K562 (cell line): ENCODE data around the gene CLDN15. TPM values are rescaled to one million over a fixed set of nuclear protein-coding genes. Genes with fewer than 3 reads are reported as not detected.

Experiments used
- ATAC-seq: fragments of 200-7000 bp; cut with Tn5 transposase; 3 replicates; pipeline ENCODE4 v1.9.1; 2020; ENCODE audit warnings: moderate library complexity
- BruUV-seq: library from RNA; stranded (reverse); fragments of 400-500 nt; replicated peaks from 2 replicates; lab custom pipeline; 2021; lab: Mats Ljungman, UMichigan
- CTCF ChIA-PET: fragments of 300-600 bp; formaldehyde crosslinking; extraction: SDS; loops from one replicate; lab custom pipeline; 2021; ENCODE audit warnings: low intra/inter-chr PET ratio; lab: Yijun Ruan, JAX
- POLR2A ChIA-PET: fragments of 300-600, 350-650 bp; sonication (Branson Sonifier 250); formaldehyde crosslinking; extraction: SDS; loops from one replicate; lab custom pipeline; 2021; ENCODE audit warnings: antibody characterized with exemption, inconsistent platforms; lab: Yijun Ruan, JAX
- DNase-seq, 4 experiments: peaks; one replicate each; pipeline versions ENCODE4 v3.0.0 to v3.0.0-alpha.2; 2011 to 2018; ENCODE audit warnings: low spot score in 3 of 4, mixed read lengths in 3 of 4; ENCODE audit errors: extremely low read depth in 1 of 4
- FAIRE-seq: peaks from 2 replicates; lab custom pipeline; 2011; peaks lifted over from hg19 to GRCh38; lab: Jason Lieb, UNC
- H2AFZ ChIP-seq: 2 replicates; pipeline ENCODE4 v1.6.0; 2011; ENCODE audit warnings: low read depth, low read length, control low read depth, inconsistent platforms
- H3K27ac ChIP-seq: fragments of 200-600 bp; 3 replicates; pipeline ENCODE4 v1.8.0; 2011; ENCODE audit warnings: low read depth, mild to moderate bottlenecking, control low read depth, inconsistent platforms, low read length, moderate library complexity, mixed read lengths; ENCODE audit errors: extremely low read depth
- H3K27me3 ChIP-seq, 2 experiments: fragments of 300-600 bp in 1 of 2; 2 replicates in 1 of 2; 3 replicates in 1 of 2; pipeline versions ENCODE4 v1.6.0 to v1.8.0; 2011; ENCODE audit warnings: inconsistent platforms in 2 of 2, low read length in 2 of 2, mild to moderate bottlenecking in 1 of 2, mixed read lengths in 1 of 2, moderate library complexity in 1 of 2; ENCODE audit not compliant: control insufficient read depth in 2 of 2, insufficient read depth in 2 of 2
- H3K36me3 ChIP-seq: fragments of 300-600 bp; 3 replicates; pipeline ENCODE4 v1.8.0; 2011; ENCODE audit warnings: mild to moderate bottlenecking, low read length, inconsistent platforms; ENCODE audit not compliant: control insufficient read depth, insufficient read depth
- H3K4me1 ChIP-seq, 2 experiments: fragments of 200-600 bp in 1 of 2; replicated peaks in 1 of 2; 2 replicates in 1 of 2; 3 replicates in 1 of 2; pipeline versions ENCODE4 v1.5.1 to v1.8.0; 2011; ENCODE audit warnings: inconsistent platforms in 2 of 2, low read length in 2 of 2, mild to moderate bottlenecking in 1 of 2, mixed read lengths in 1 of 2, moderate library complexity in 1 of 2; ENCODE audit not compliant: control insufficient read depth in 2 of 2, insufficient read depth in 2 of 2
- H3K4me2 ChIP-seq: 2 replicates; pipeline ENCODE4 v1.6.1; 2011; ENCODE audit warnings: low read length, control low read depth, inconsistent platforms, mixed read lengths; ENCODE audit not compliant: insufficient read depth
- H3K4me3 ChIP-seq: fragments of 200-600 bp; sonication (generic), shearing (Covaris generic); 2 replicates; pipeline ENCODE4 v1.5.1; 2016; ENCODE audit warnings: control low read depth, inconsistent platforms
- H3K79me2 ChIP-seq: fragments of 200-600 bp; 3 replicates; pipeline ENCODE4 v1.8.0; 2011; ENCODE audit warnings: low read length, inconsistent platforms; ENCODE audit not compliant: control insufficient read depth, insufficient read depth
- H3K9ac ChIP-seq, 2 experiments: 2 replicates each; pipeline versions ENCODE4 v1.6.0 to v1.6.1; 2011; ENCODE audit warnings: low read depth in 2 of 2, low read length in 2 of 2, control low read depth in 1 of 2, inconsistent platforms in 1 of 2, mild to moderate bottlenecking in 1 of 2, mixed read lengths in 1 of 2; ENCODE audit not compliant: insufficient read depth in 1 of 2
- H3K9me1 ChIP-seq: one replicate; pipeline ENCODE4 v1.6.0; 2011; ENCODE audit warnings: inconsistent platforms, mild to moderate bottlenecking, low read length, moderate library complexity; ENCODE audit not compliant: control insufficient read depth, insufficient read depth
- H3K9me3 ChIP-seq: replicated peaks from 2 replicates; pipeline ENCODE4 v1.5.1; 2011; ENCODE audit warnings: low read depth, low read length, inconsistent platforms; ENCODE audit not compliant: control insufficient read depth, insufficient read depth
- H4K20me1 ChIP-seq: replicated peaks from 2 replicates; pipeline ENCODE4 v1.6.1; 2011; ENCODE audit warnings: low read length, inconsistent platforms, mixed read lengths; ENCODE audit not compliant: control insufficient read depth, insufficient read depth
- FOXP1 ChIP-seq: sonication (generic); formaldehyde crosslinking; IDR thresholded peaks from 2 replicates; pipeline ENCODE4 v1.8.0; 2022; ENCODE audit warnings: mild to moderate bottlenecking, missing genetic modification reagents
- HDAC2 ChIP-seq: fragments of 450-650 bp; IDR thresholded peaks from 2 replicates; pipeline ENCODE4 v1.6.1; 2016; ENCODE audit warnings: mild to moderate bottlenecking
- HIVEP1 ChIP-seq: fragments of 250-450 bp; sonication (Bioruptor Pico); IDR thresholded peaks from 2 replicates; pipeline ENCODE4 v1.4.0; 2020; ENCODE audit warnings: mild to moderate bottlenecking
- L3MBTL2 ChIP-seq: fragments of 450-650 bp; IDR thresholded peaks from 2 replicates; pipeline ENCODE4 v1.6.1; 2016; ENCODE audit warnings: mild to moderate bottlenecking, moderate library complexity
- MTF1 ChIP-seq: fragments of 250-450 bp; sonication (Bioruptor Pico); IDR thresholded peaks from 2 replicates; pipeline ENCODE4 v1.9.0; 2021; ENCODE audit warnings: moderate library complexity, mild to moderate bottlenecking, inconsistent platforms, borderline replicate concordance
- MYNN ChIP-seq, 2 experiments: sonication (generic); formaldehyde crosslinking in 1 of 2; IDR thresholded peaks; 2 replicates each; pipeline versions ENCODE4 v1.5.0 to v1.6.1; 2016 to 2020; ENCODE audit warnings: antibody characterized with exemption in 1 of 2, missing genetic modification reagents in 1 of 2
- NR1H2 ChIP-seq: sonication (generic); formaldehyde crosslinking; IDR thresholded peaks from 2 replicates; pipeline ENCODE4 v1.4.0; 2020; ENCODE audit warnings: mild to moderate bottlenecking, missing genetic modification reagents
- RBFOX2 ChIP-seq: fragments of 200-400 bp; formaldehyde crosslinking; IDR thresholded peaks from 2 replicates; pipeline ENCODE4 v1.6.1; 2017; ENCODE audit warnings: low read depth, mild to moderate bottlenecking, low read length, moderate library complexity
- RCOR1 ChIP-seq, 2 experiments: IDR thresholded peaks; 2 replicates each; pipeline ENCODE4 v1.6.1; 2012; ENCODE audit warnings: low read depth in 2 of 2, low read length in 2 of 2, borderline replicate concordance in 1 of 2, improper control_type of control experiment in 1 of 2
- SETDB1 ChIP-seq: IDR thresholded peaks from one replicate; pipeline ENCODE4 v1.6.1; 2012; ENCODE audit warnings: low read length, control low read depth, inconsistent platforms
- ZNF589 ChIP-seq: fragments of 200-800 bp; sonication (Bioruptor generic); IDR thresholded peaks from 2 replicates; pipeline ENCODE4 v1.6.1; 2016; ENCODE audit warnings: low read depth, missing genetic modification characterization, missing compliant biosample characterization
- ZNF696 ChIP-seq: fragments of 250-450 bp; sonication (Bioruptor Pico); conservative IDR thresholded peaks from 2 replicates; pipeline ENCODE4 v1.4.0; 2020; ENCODE audit warnings: mild to moderate bottlenecking, moderate library complexity
- WGBS: fragments of 100-300 bp; shearing (Covaris generic); methylation state at CpG from one replicate; pipeline ENCODE4 v1.1.6; 2016; ENCODE audit warnings: low coverage, mixed read lengths; ENCODE audit not compliant: insufficient coverage; ENCODE audit errors: missing lambda C conversion rate; 5-methylcytosine and 5-hydroxymethylcytosine counted together
- in situ Hi-C: fragments of 300-500 bp; cut with MboI; formaldehyde crosslinking; loops from 4 replicates; pipeline ENCODE4 v1.15.0; 2018; ENCODE audit warnings: inconsistent platforms, mixed read lengths
- intact Hi-C: fragments of 100-400 bp; cut with micrococcal nuclease; formaldehyde crosslinking; loops from 2 replicates; pipeline ENCODE4 v1.14.2; 2022
- polyA plus RNA-seq, 8 experiments: library from polyadenylated mRNA; depleted of rRNA in 4 of 8; stranded (reverse) in 5 of 8; unstranded in 3 of 8; fragments of >200 nt; fragmentation: Nextera tagmentation in 2 of 8; fragmentation: Illumina TruSeq in 1 of 8; extraction: Ambion mirVana in 2 of 8; extraction: Trizol in 1 of 8; gene quantifications; 2 replicates each; pipeline versions ENCODE4 v1.2.1 to v1.2.3, GENCODE V29; 2011 to 2014; ENCODE audit warnings: inconsistent platforms in 1 of 8, missing spikeins in 1 of 8
- total RNA-seq, 7 experiments: library from RNA; depleted of rRNA in 6 of 7; stranded (reverse); fragments of >200 nt in 6 of 7; fragmentation: Illumina TruSeq in 2 of 7; extraction: Trizol in 2 of 7; gene quantifications; 2 replicates each; pipeline versions ENCODE4 v1.2.1 to v1.2.3, GENCODE V29; 2011 to 2021; ENCODE audit warnings: low replicate concordance in 1 of 7
- TF ChIP-seq, protein P1 (sequence below): sonication (generic); formaldehyde crosslinking; IDR thresholded peaks from 2 replicates; pipeline ENCODE4 v1.8.1; 2023; ENCODE audit warnings: mild to moderate bottlenecking, missing genetic modification reagents

Gene CLDN15
- total and polyA plus RNA-seq, 9 of the 15 experiments (the other 6 are each of a cell fraction or from before 2014, with no cell fraction given): 0.32 to 14.5 (median 7.4) TPM

DNA sequence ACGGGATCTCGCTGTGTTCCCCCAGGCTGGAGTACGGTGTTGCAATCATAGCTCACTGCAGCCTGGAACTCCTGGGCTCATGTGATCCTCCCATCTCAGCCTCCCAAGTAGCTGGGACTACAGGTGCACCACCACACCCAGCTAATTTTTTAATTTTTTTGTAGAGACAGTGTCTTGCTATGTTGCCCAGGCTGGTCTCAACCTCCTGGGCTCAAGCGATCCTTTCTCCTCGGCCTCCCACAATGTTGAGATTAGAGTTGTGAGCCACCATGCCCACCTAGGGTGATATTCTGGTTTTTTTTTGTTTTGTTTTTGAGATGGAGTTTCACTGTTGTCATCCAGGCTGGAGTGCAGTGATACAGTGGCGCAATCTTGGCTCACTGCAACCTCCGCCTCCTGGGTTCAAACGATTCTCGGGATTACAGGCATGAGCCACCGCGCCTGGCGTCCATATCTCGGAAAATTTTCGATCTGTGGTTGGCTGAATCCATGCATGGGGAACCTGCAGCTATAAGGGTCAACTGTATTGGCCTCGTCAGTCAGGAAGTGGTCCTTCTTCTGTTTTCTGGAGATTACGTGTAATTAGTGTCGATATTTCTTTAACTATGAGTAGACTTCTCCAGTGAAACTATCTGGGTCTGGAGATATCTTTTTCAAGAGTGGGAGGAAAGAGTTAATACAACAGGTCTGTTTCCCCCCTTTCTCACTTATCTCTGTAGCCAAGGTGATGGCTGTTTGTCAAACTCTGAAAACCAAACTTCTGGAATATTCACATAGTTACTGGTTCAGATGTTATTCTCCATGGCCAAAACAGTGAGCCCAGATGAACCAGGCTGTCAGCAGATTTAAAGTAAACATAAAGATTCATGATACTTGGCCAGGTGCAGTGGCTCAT is 28.3 kb upstream of the CLDN15 start:
- ChIA-PET CTCF (no interaction called here), POLR2A (interaction anchor here (0.7 kb wide), 1 partner anchor 203 kb away, joined by 3 read pairs; no protein-coding TSS in a partner anchor)
- Histone ChIP-seq H3K79me2 (no peaks in the 10 kb centered on the region), H3K4me1 (peaks cover 5 to 11% of the 10 kb centered on the region in 2 experiments; a peak in 4 of 5 replicates), H2AFZ (peak overlapping the region; percentile 57), H3K9me3 (no peaks in the 10 kb centered on the region; the same call in 1 of the 2 replicates), H3K27ac (no peak overlapping the region), H3K9ac (no peak overlapping the region), H3K9me1 (no peaks in the 10 kb centered on the region), H3K36me3 (no peaks in the 10 kb centered on the region), H3K4me2 (peak overlapping the region; percentile 37; the same call in 1 of the 2 replicates), H4K20me1 (no peaks in the 10 kb centered on the region), H3K27me3 (peaks cover 2 to 13% of the 10 kb centered on the region in 2 experiments; a peak in 2 of 5 replicates), H3K4me3 (no peak overlapping the region)
- intact Hi-C loops: no loop called here
- FAIRE-seq (peak; percentile 75), ATAC-seq (peak; percentile 84), DNase-seq (peak; percentile 55 to 84 (median 68))
- in situ Hi-C loops: no loop called here
- 2% methylated on average over 17 of the region's 17 CpGs for WGBS
- BruUV-seq: no TSS peak
- TF ChIP-seq, protein P1, sequence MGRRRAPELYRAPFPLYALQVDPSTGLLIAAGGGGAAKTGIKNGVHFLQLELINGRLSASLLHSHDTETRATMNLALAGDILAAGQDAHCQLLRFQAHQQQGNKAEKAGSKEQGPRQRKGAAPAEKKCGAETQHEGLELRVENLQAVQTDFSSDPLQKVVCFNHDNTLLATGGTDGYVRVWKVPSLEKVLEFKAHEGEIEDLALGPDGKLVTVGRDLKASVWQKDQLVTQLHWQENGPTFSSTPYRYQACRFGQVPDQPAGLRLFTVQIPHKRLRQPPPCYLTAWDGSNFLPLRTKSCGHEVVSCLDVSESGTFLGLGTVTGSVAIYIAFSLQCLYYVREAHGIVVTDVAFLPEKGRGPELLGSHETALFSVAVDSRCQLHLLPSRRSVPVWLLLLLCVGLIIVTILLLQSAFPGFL (CRISPR knock-in tag): no peak
- TF ChIP-seq ZNF589 (CRISPR knock-in tag): 0 out of 2 replicates have a peak, but pooled peaks have one; percentile 41
- peak; percentile 90 for TF ChIP-seq HDAC2
- no peak for TF ChIP-seq FOXP1
- no peak for TF ChIP-seq RBFOX2
- TF ChIP-seq RCOR1 (IDR thresholded peaks at IDR 0.05; ENCODE audit: borderline replicate concordance in 1 of 2, low read depth in 2 of 2, low read length in 2 of 2): peak; percentile 73 to 96; a peak in 3 of 4 replicates
- peak; percentile 85 for TF ChIP-seq L3MBTL2
- TF ChIP-seq ZNF696 (CRISPR knock-in tag): no peak
- no peak for TF ChIP-seq MTF1 (CRISPR knock-in tag)
- TF ChIP-seq MYNN (IDR thresholded peaks at IDR 0.05): no peak
- no peak for TF ChIP-seq MYNN (CRISPR knock-in tag; IDR thresholded peaks at IDR 0.05)
- no peak for TF ChIP-seq SETDB1
- no peak for TF ChIP-seq HIVEP1 (CRISPR knock-in tag)
- TF ChIP-seq NR1H2 (CRISPR knock-in tag): no peak
